ENCODE results near the gene FOXO3.
"Not testable (repeated sequence)": the region's sequence is repeated elsewhere in the genome, so short reads cannot be mapped to it uniquely, and the experiment has no call there.

Gene FOXO3

GRCh38 chr6:108635505-108636226, 74.9 kb downstream of the FOXO3 start:
- DNase-seq: no peak

- DNase-seq: no peak
These were observed 77.2 kb downstream of the FOXO3 start for GRCh38 chr6:108637963-108638362.

- no peak for DNase-seq
These were observed 78.3 kb downstream of the FOXO3 start for GRCh38 chr6:108638993-108639392.

- no peak for DNase-seq
These were observed 79.4 kb downstream of the FOXO3 start for GRCh38 chr6:108640104-108640503.

- DNase-seq: no peak
These were observed 82.5 kb downstream of the FOXO3 start for GRCh38 chr6:108643184-108643583.

GRCh38 chr6:108644252-108644651, 83.5 kb downstream of the FOXO3 start:
- DNase-seq: no peak

GRCh38 chr6:108648191-108648590, 87.5 kb downstream of the FOXO3 start:
- DNase-seq: no peak

- DNase-seq: no peak
These were observed 89.6 kb downstream of the FOXO3 start for GRCh38 chr6:108650325-108650724.

GRCh38 chr6:108650781-108651180, 90.1 kb downstream of the FOXO3 start:
- DNase-seq: no peak

GRCh38 chr6:108651340-108652227, 90.9 kb downstream of the FOXO3 start:
- peak; percentile 9 for DNase-seq

- DNase-seq: no peak
These were observed 91.7 kb downstream of the FOXO3 start for GRCh38 chr6:108652375-108652774.

- no peak for DNase-seq
These were observed 93.2 kb downstream of the FOXO3 start for GRCh38 chr6:108653949-108654348.

- no peak for DNase-seq
These were observed 93.9 kb downstream of the FOXO3 start for GRCh38 chr6:108654465-108655106.

- DNase-seq: peak; percentile 49
These were observed 95.3 kb downstream of the FOXO3 start for GRCh38 chr6:108655806-108656651.

GRCh38 chr6:108656836-108657235, 96.1 kb downstream of the FOXO3 start:
- no peak for DNase-seq

- DNase-seq: no peak
These were observed 97.5 kb downstream of the FOXO3 start for GRCh38 chr6:108658174-108658573.

- DNase-seq: not testable (repeated sequence)
These were observed 98.1 kb downstream of the FOXO3 start for GRCh38 chr6:108658785-108659184.

GRCh38 chr6:108660251-108660650, 99.5 kb downstream of the FOXO3 start:
- no peak for DNase-seq

GRCh38 chr6:108661430-108661829, 100.7 kb downstream of the FOXO3 start:
- DNase-seq: no peak

GRCh38 chr6:108661982-108662381, 101.3 kb downstream of the FOXO3 start:
- no peak for DNase-seq

GRCh38 chr6:108662702-108663101, 102.0 kb downstream of the FOXO3 start:
- DNase-seq: no peak

GRCh38 chr6:108663494-108664064, 102.9 kb downstream of the FOXO3 start:
- not testable (repeated sequence) for DNase-seq

All from SHP77 treated with DMSO at 0.1 percent for 48 hours (cell line).